Liver (tissue), 9 donors: ENCODE measurements around the gene CUEDC1. TPM values are rescaled to one million over a fixed set of nuclear protein-coding genes. Genes with fewer than 3 reads are reported as not detected.

Source experiments
- DNase-seq: peaks from one replicate; pipeline ENCODE4 v3.0.0-alpha.2; 2017; ENCODE audit warnings: low spot score
- H3K27ac ChIP-seq, 2 donors: one replicate each; pipeline ENCODE4 v1.7.0; 2013; ENCODE audit warnings: inconsistent platforms in 2 of 2, low read length in 2 of 2, control low read depth in 1 of 2, low read depth in 1 of 2, mild to moderate bottlenecking in 1 of 2
- H3K27me3 ChIP-seq, 4 donors: one replicate each; pipeline versions ENCODE4 v1.6.1 to v1.7.0; 2013; ENCODE audit warnings: low read length in 3 of 4, inconsistent platforms in 1 of 4, mild to moderate bottlenecking in 1 of 4, moderate library complexity in 1 of 4; ENCODE audit not compliant: control insufficient read depth in 4 of 4, insufficient read depth in 4 of 4
- H3K36me3 ChIP-seq, 4 donors: one replicate each; pipeline versions ENCODE4 v1.6.1 to v1.7.0; 2013; ENCODE audit warnings: low read length in 3 of 4, mild to moderate bottlenecking in 3 of 4, low read depth in 1 of 4, moderate library complexity in 1 of 4; ENCODE audit not compliant: control insufficient read depth in 4 of 4, insufficient read depth in 3 of 4
- H3K4me1 ChIP-seq, 4 donors: one replicate each; pipeline versions ENCODE4 v1.6.1 to v1.7.0; 2013; ENCODE audit warnings: low read length in 3 of 4, mild to moderate bottlenecking in 3 of 4, moderate library complexity in 1 of 4; ENCODE audit not compliant: control insufficient read depth in 4 of 4, insufficient read depth in 4 of 4
- H3K4me3 ChIP-seq, 3 donors: one replicate each; pipeline versions ENCODE4 v1.6.1 to v1.7.0; 2013; ENCODE audit warnings: low read length in 3 of 3, control low read depth in 1 of 3, low read depth in 1 of 3, mild to moderate bottlenecking in 1 of 3
- H3K9ac ChIP-seq, 2 donors: one replicate each; pipeline ENCODE4 v1.7.0; 2013; ENCODE audit warnings: low read length in 2 of 2, mild to moderate bottlenecking in 2 of 2, moderate library complexity in 2 of 2, control low read depth in 1 of 2, low read depth in 1 of 2
- H3K9me3 ChIP-seq, 4 donors: one replicate each; pipeline versions ENCODE4 v1.6.1 to v1.7.0; 2013; ENCODE audit warnings: low read length in 3 of 4; ENCODE audit not compliant: control insufficient read depth in 4 of 4
- EGR1 ChIP-seq, 2 donors: IDR thresholded peaks; 2 replicates each; pipeline ENCODE4 v1.6.1; 2016 to 2018; ENCODE audit warnings: antibody characterized with exemption in 2 of 2, low read depth in 2 of 2
- FOXA2 ChIP-seq: IDR thresholded peaks from 2 replicates; pipeline ENCODE4 v1.6.1; 2016; ENCODE audit warnings: antibody characterized with exemption
- GABPA ChIP-seq, 2 donors: IDR thresholded peaks in 1 of 2; conservative IDR thresholded peaks in 1 of 2; 2 replicates each; pipeline ENCODE4 v1.6.1; 2016; ENCODE audit warnings: antibody characterized with exemption in 2 of 2, mild to moderate bottlenecking in 1 of 2, moderate library complexity in 1 of 2
- HNF4A ChIP-seq, 2 donors: conservative IDR thresholded peaks; 2 replicates each; pipeline ENCODE4 v1.6.1; 2016; ENCODE audit warnings: antibody characterized with exemption in 2 of 2, mild to moderate bottlenecking in 2 of 2
- NR2F2 ChIP-seq: IDR thresholded peaks from 2 replicates; pipeline ENCODE4 v1.6.1; 2016; ENCODE audit warnings: antibody characterized with exemption
- RAD21 ChIP-seq, 2 donors: IDR thresholded peaks; 2 replicates each; pipeline ENCODE4 v1.6.1; 2016; ENCODE audit warnings: antibody characterized with exemption in 2 of 2, mild to moderate bottlenecking in 2 of 2
- RXRA ChIP-seq, 2 donors: IDR thresholded peaks; 2 replicates each; pipeline ENCODE4 v1.6.1; 2017 to 2018; ENCODE audit warnings: antibody characterized with exemption in 2 of 2, mild to moderate bottlenecking in 1 of 2
- SP1 ChIP-seq: IDR thresholded peaks from 2 replicates; pipeline ENCODE4 v1.6.1; 2018; ENCODE audit warnings: antibody characterized with exemption, mild to moderate bottlenecking
- TAF1 ChIP-seq: conservative IDR thresholded peaks from 2 replicates; pipeline ENCODE4 v1.6.1; 2016; ENCODE audit warnings: antibody characterized with exemption, mild to moderate bottlenecking
- YY1 ChIP-seq: IDR thresholded peaks from 2 replicates; pipeline ENCODE4 v1.6.1; 2016; ENCODE audit warnings: antibody characterized with exemption, mild to moderate bottlenecking
- WGBS: extraction: QIAGEN DNeasy Blood & Tissue Kit; methylation state at CpG from one replicate; pipeline ENCODE4 v1.1.7; 2013; 5-methylcytosine and 5-hydroxymethylcytosine counted together
- polyA plus RNA-seq, 2 donors: library from polyadenylated mRNA; stranded (reverse) in 1 of 2; unstranded in 1 of 2; fragments of 200-250 nt in 1 of 2; fragments of >200 nt in 1 of 2; fragmentation: Nextera tagmentation in 1 of 2; extraction: Ambion mirVana in 1 of 2; gene quantifications; one replicate each; pipeline versions ENCODE4 v1.2.1 to v1.2.3, GENCODE V29; 2013 to 2015
- total RNA-seq, 2 donors: library from RNA; depleted of rRNA; stranded (reverse); fragments of >200 nt; gene quantifications; one replicate each; pipeline ENCODE4 v1.2.3, GENCODE V29; 2014
- TF ChIP-seq, protein P1 (sequence below): IDR thresholded peaks from 2 replicates; pipeline ENCODE4 v1.6.1; 2016; ENCODE audit warnings: antibody characterized with exemption
- TF ChIP-seq, protein P2 (sequence below): fragments of 150-350 bp; IDR thresholded peaks from 2 replicates; pipeline ENCODE4 v1.5.1; 2017; ENCODE audit warnings: improper control_type of control experiment, low read depth, low read length; ENCODE audit not compliant: missing input control
- donor health status: healthy.
- donor health status: healthy.
- donor health status: healthy.
- donor health status: healthy.
- donor health status: healthy.

Gene CUEDC1
- total and polyA plus RNA-seq, 4 donors: 2.6 to 4.9 (median 3.4) TPM

DNA sequence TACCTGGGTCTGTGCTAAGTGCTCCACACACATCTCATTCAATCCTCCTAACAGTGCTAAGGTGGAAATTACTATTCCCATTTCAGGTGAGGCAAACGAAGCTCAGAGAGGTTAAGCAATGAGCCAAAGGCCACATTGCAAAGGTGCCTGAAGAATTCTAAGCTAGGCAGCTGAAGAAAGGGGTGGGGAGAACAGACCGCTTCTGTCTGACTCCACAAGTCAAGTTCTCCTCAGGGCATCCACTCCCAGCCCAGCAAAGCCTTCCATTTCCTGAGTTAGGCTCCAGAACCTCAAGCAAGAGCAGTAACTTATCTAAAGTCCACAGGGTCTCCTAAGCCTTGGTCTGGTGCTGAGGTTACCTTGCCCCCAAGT is 78.4 kb downstream of the CUEDC1 start:
- Histone ChIP-seq H3K9me3 (no peaks in the 10 kb centered on the region), H3K9ac (no peak overlapping the region), H3K27me3 (no peaks in the 10 kb centered on the region), H3K4me3 (no peak overlapping the region), H3K36me3 (peaks cover 0 to 3% (median under 1%) of the 10 kb centered on the region in 4 donors), H3K4me1 (peaks cover 0 to 22% (median 5%) of the 10 kb centered on the region in 4 donors), H3K27ac (no peak overlapping the region)
- TF ChIP-seq RXRA (IDR thresholded peaks at IDR 0.05) (no peak), GABPA (IDR thresholded peaks at IDR 0.05 in 1 of 2, conservative IDR thresholded peaks at IDR 0.05 in 1 of 2) (no peak), FOXA2 (no peak), TAF1 (no peak), EGR1 (IDR thresholded peaks at IDR 0.05; ENCODE audit: low read depth in 2 of 2) (no peak)
- TF ChIP-seq, protein P1, sequence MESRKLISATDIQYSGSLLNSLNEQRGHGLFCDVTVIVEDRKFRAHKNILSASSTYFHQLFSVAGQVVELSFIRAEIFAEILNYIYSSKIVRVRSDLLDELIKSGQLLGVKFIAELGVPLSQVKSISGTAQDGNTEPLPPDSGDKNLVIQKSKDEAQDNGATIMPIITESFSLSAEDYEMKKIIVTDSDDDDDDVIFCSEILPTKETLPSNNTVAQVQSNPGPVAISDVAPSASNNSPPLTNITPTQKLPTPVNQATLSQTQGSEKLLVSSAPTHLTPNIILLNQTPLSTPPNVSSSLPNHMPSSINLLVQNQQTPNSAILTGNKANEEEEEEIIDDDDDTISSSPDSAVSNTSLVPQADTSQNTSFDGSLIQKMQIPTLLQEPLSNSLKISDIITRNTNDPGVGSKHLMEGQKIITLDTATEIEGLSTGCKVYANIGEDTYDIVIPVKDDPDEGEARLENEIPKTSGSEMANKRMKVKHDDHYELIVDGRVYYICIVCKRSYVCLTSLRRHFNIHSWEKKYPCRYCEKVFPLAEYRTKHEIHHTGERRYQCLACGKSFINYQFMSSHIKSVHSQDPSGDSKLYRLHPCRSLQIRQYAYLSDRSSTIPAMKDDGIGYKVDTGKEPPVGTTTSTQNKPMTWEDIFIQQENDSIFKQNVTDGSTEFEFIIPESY: no peak
- no peak for DNase-seq
- WGBS: 78% methylated on average over 2 of the region's 2 CpGs

DNA sequence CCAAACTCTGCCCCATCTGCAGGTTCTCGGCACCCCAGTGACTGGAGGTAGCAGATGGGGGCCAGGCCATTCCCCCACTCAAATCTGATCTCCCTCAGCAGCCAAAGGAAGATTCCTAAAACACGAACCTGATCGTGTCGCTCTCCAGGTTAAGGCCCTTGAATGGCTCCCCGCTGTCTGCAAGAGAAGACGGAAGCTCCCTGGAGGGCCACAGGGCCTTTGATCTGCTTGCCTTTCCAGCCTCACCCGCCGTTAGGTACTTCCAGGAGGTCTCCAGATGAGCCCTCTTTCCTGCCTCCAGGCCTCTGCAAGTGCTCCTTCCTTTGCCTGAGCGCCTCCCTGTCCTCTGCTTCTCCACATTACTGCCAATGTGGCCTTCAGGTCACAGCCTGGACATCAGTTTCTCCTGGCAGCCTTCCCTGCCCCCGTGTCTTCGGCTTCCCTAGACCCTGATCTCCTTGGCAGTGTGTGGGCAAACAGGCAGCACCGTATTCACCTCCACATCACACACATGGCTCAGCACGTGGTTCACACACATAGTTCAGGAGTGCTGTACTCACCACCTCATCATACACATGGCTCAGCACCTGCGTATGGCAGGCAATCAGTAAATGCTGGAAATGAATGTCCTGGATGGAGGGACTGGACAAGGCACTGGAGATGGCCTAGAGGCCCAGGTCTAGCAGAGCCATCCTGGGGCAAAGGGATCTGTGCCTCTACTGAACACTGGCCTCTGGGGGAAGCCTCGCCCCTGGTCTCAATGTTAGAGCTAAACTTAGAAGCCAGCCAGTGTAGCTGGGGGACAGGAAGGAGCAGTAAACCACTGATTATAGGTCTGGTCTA is 79.0 kb downstream of the CUEDC1 start:
- no peak overlapping the region for H3K9ac ChIP-seq
- WGBS: 91% methylated on average over 15 of the region's 15 CpGs

DNA sequence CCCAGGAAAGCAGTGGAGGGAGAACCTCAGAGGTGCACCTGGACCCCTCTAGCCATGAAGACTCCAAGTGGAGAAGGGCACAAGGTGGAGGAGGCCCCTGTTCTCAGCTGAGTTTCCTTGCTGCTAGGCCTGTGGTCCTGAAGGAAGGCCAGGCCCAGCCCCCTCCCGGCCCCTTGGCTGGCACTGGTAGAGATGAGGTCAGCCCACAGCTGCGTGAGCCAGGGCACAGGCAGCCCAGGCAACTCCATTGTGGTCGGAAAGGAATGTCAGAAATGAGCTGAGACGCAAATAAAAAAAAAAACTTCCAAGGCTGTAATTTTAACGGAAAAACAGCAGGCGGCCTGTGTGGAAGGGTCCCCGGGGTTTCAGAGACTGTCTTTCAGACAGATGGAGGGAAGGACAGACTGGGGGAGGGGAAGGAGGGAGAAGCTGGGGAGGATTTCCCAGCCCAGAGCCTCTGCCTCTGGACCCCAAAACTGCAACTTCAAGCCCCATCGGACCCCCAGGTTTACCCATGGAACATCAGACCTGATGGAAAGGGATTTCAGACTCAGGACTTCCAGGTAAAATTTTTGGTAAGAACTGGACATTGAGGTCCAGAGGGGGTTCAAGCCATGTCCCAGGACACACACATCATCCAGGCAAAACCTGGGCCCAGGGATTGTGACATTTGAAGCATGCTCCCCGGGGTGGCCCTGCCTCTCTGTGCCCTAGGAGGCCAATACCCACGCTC is 79.8 kb downstream of the CUEDC1 start:
- TF ChIP-seq SP1 (peak; percentile 9), HNF4A (conservative IDR thresholded peaks at IDR 0.05) (no peak), RAD21 (IDR thresholded peaks at IDR 0.05) (peak; percentile 42 to 64), NR2F2 (peak; percentile 45)
- TF ChIP-seq, protein P2, sequence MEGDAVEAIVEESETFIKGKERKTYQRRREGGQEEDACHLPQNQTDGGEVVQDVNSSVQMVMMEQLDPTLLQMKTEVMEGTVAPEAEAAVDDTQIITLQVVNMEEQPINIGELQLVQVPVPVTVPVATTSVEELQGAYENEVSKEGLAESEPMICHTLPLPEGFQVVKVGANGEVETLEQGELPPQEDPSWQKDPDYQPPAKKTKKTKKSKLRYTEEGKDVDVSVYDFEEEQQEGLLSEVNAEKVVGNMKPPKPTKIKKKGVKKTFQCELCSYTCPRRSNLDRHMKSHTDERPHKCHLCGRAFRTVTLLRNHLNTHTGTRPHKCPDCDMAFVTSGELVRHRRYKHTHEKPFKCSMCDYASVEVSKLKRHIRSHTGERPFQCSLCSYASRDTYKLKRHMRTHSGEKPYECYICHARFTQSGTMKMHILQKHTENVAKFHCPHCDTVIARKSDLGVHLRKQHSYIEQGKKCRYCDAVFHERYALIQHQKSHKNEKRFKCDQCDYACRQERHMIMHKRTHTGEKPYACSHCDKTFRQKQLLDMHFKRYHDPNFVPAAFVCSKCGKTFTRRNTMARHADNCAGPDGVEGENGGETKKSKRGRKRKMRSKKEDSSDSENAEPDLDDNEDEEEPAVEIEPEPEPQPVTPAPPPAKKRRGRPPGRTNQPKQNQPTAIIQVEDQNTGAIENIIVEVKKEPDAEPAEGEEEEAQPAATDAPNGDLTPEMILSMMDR: peak; percentile 33
- Histone ChIP-seq H3K9me3 (no peaks in the 10 kb centered on the region), H3K27ac (peak overlapping the region; percentile 39 to 69), H3K9ac (no peak overlapping the region), H3K4me3 (no peak overlapping the region), H3K4me1 (peaks cover 0 to 22% (median 5%) of the 10 kb centered on the region in 4 donors), H3K27me3 (no peaks in the 10 kb centered on the region), H3K36me3 (peaks cover 0 to 5% (median 2%) of the 10 kb centered on the region in 4 donors)
- WGBS: 77% methylated on average over 10 of the region's 10 CpGs
- no peak for DNase-seq

More for the DNA sequence above, 79.0 kb downstream of the CUEDC1 start:
- Histone ChIP-seq H3K4me3 (no peak overlapping the region), H3K4me1 (peaks cover 0 to 22% (median 5%) of the 10 kb centered on the region in 4 donors), H3K27ac (no peak overlapping the region), H3K9me3 (no peaks in the 10 kb centered on the region), H3K36me3 (peaks cover 0 to 3% (median under 1%) of the 10 kb centered on the region in 4 donors), H3K27me3 (no peaks in the 10 kb centered on the region)
- no peak for TF ChIP-seq YY1
- DNase-seq: no peak
